Fibroblast of villous mesenchyme (primary cell): ENCODE measurements around the gene MAP1LC3B2. TPM values are rescaled to one million over a fixed set of nuclear protein-coding genes. Genes with fewer than 3 reads are reported as not detected.

Source experiments
- DNase-seq: peaks from one replicate; pipeline ENCODE4 v3.0.0-alpha.2; 2010; ENCODE audit warnings: low read depth
- H3K4me3 ChIP-seq: 2 replicates; pipeline ENCODE4 v1.5.1; 2011; ENCODE audit warnings: low read depth, mild to moderate bottlenecking, low read length
- CTCF ChIP-seq: IDR thresholded peaks from 2 replicates; pipeline ENCODE4 v1.5.1; 2012; ENCODE audit warnings: low read depth, mild to moderate bottlenecking, low read length; ENCODE audit not compliant: insufficient read depth
- total RNA-seq: library from RNA; depleted of rRNA; stranded (reverse); fragments of >200 nt; gene quantifications from 2 replicates; pipeline ENCODE4 v1.2.3, GENCODE V29; 2012

MAP1LC3B2 gene
- total RNA-seq, 1 donor, result 0.43 TPM

- DNase-seq, result no peak
Observed at GRCh38 chr12:116547955-116548501, 11.2 kb upstream of the MAP1LC3B2 start.

GRCh38 chr12:116549993-116550392 is 9.2 kb upstream of the MAP1LC3B2 start:
- no peak overlapping the region for H3K4me3 ChIP-seq
- DNase-seq, result no peak
- no peak for TF ChIP-seq CTCF

More at GRCh38 chr12:116547955-116548501, 11.2 kb upstream of the MAP1LC3B2 start:
- no peak overlapping the region for H3K4me3 ChIP-seq
- TF ChIP-seq CTCF, result no peak

- H3K4me3 ChIP-seq, result no peak overlapping the region
- no peak for DNase-seq
- no peak for TF ChIP-seq CTCF
Observed at GRCh38 chr12:116551151-116551550, 8.0 kb upstream of the MAP1LC3B2 start.

- no peak for DNase-seq
- no peak overlapping the region for H3K4me3 ChIP-seq
- TF ChIP-seq CTCF, result no peak
Observed at GRCh38 chr12:116551619-116551951, 7.6 kb upstream of the MAP1LC3B2 start.

GRCh38 chr12:116551952-116552772 is 7.0 kb upstream of the MAP1LC3B2 start:
- TF ChIP-seq CTCF, result no peak
- peak; percentile 77 for DNase-seq

GRCh38 chr12:116552773-116553373 is 6.3 kb upstream of the MAP1LC3B2 start:
- no peak for TF ChIP-seq CTCF
- no peak overlapping the region for H3K4me3 ChIP-seq
- DNase-seq, result no peak

More at GRCh38 chr12:116551952-116552772, 7.0 kb upstream of the MAP1LC3B2 start:
- no peak overlapping the region for H3K4me3 ChIP-seq
